Activated effector memory CD4-positive, alpha-beta T cell treated with anti-CD3 and anti-CD28 coated beads, Interleukin-2, amount 50 U/mL, for 16 hours (primary cell): Measurements from ENCODE around the gene CARD10.

Experiments
- DNase-seq: peaks from one replicate; pipeline ENCODE4 v3.0.0-alpha.2; 2020

Gene CARD10

GRCh38 chr22:37519268-37520195 lies at the start of gene CARD10:
Gene CARD10, minus strand, starts transcription at chr22:37519415. Its CDS starts 215 bp downstream, at chr22:37519200.
- no peak for DNase-seq

- DNase-seq: no peak
Measured at GRCh38 chr22:37568448-37569008, 49.3 kb upstream of the CARD10 start.

- no peak for DNase-seq
Measured at GRCh38 chr22:37568012-37568411, 48.8 kb upstream of the CARD10 start.

GRCh38 chr22:37566903-37567798 lies 47.9 kb upstream of the CARD10 start:
- DNase-seq: peak; percentile 96

GRCh38 chr22:37566329-37566837 lies 47.2 kb upstream of the CARD10 start:
- DNase-seq: peak; percentile 80

GRCh38 chr22:37565830-37566229 lies 46.6 kb upstream of the CARD10 start:
- DNase-seq: no peak

- DNase-seq: no peak
Measured at GRCh38 chr22:37564111-37564711, 45.0 kb upstream of the CARD10 start.

- no peak for DNase-seq
Measured at GRCh38 chr22:37563153-37564081, 44.2 kb upstream of the CARD10 start.

GRCh38 chr22:37562049-37562875 lies 43.0 kb upstream of the CARD10 start:
- no peak for DNase-seq

- DNase-seq: peak; percentile 90
Measured at GRCh38 chr22:37561212-37562048, 42.2 kb upstream of the CARD10 start.

- DNase-seq: no peak
Measured at GRCh38 chr22:37560608-37561211, 41.5 kb upstream of the CARD10 start.

- no peak for DNase-seq
Measured at GRCh38 chr22:37559901-37560607, 40.8 kb upstream of the CARD10 start, which contains the start of gene CDC42EP1. Gene CDC42EP1, plus strand, starts transcription at chr22:37560480. Its CDS starts 5,870 bp downstream, at chr22:37566350.

GRCh38 chr22:37559521-37559900 lies 40.3 kb upstream of the CARD10 start:
- DNase-seq: no peak

- no peak for DNase-seq
Measured at GRCh38 chr22:37558815-37559214, 39.6 kb upstream of the CARD10 start.

GRCh38 chr22:37557321-37558001 lies 38.2 kb upstream of the CARD10 start:
- DNase-seq: no peak

- DNase-seq: no peak
Measured at GRCh38 chr22:37556710-37557109, 37.5 kb upstream of the CARD10 start.

GRCh38 chr22:37555029-37555428 lies 35.8 kb upstream of the CARD10 start:
- DNase-seq: no peak

GRCh38 chr22:37553725-37554124 lies 34.5 kb upstream of the CARD10 start:
- no peak for DNase-seq
